CD4-positive, alpha-beta T cell (primary cell): ENCODE results near the gene COPE. TPM values are rescaled to one million over a fixed set of nuclear protein-coding genes. Genes with fewer than 3 reads are reported as not detected.

Experiments
- ATAC-seq: fragments of 200-7000 bp; cut with Tn5 transposase; one replicate; pipeline ENCODE4 v1.10.0; 2022; ENCODE audit warnings: mild to moderate bottlenecking; ENCODE audit not compliant: poor library complexity
- CTCF ChIA-PET: fragments of 350-600 bp; sonication (Branson Sonifier 250); formaldehyde crosslinking; loops from one replicate; lab custom pipeline; 2021; ENCODE audit warnings: antibody characterized with exemption, inconsistent platforms; lab: Charles Lee
- POLR2A ChIA-PET: fragments of 350-600 bp; sonication (Branson Sonifier 250); formaldehyde crosslinking; loops from one replicate; lab custom pipeline; 2021; ENCODE audit warnings: antibody characterized with exemption, inconsistent platforms; lab: Charles Lee
- DNase-seq, 14 experiments: peaks; one replicate each; pipeline ENCODE4 v3.0.0-alpha.2; 2013 to 2020; ENCODE audit warnings: mixed read lengths in 2 of 14
- H3K27ac ChIP-seq, 2 donors: one replicate each; pipeline versions ENCODE4 v1.5.1 to v1.7.0; 2013; ENCODE audit warnings: low read length in 2 of 2, low read depth in 1 of 2, mild to moderate bottlenecking in 1 of 2
- H3K27me3 ChIP-seq, 2 experiments: 1 replicate in 1 of 2; 2 replicates in 1 of 2; pipeline versions ENCODE4 v1.6.1 to v1.7.0; 2013; ENCODE audit warnings: low read length in 2 of 2, control low read depth in 1 of 2, mild to moderate bottlenecking in 1 of 2, moderate library complexity in 1 of 2; ENCODE audit not compliant: insufficient read depth in 2 of 2, control insufficient read depth in 1 of 2
- H3K36me3 ChIP-seq: one replicate; pipeline ENCODE4 v1.6.1; 2013; ENCODE audit warnings: low read length, control low read depth; ENCODE audit not compliant: insufficient read depth
- H3K4me1 ChIP-seq: one replicate; pipeline ENCODE4 v1.6.1; 2013; ENCODE audit warnings: low read length, control low read depth; ENCODE audit not compliant: insufficient read depth
- H3K4me3 ChIP-seq: one replicate; pipeline ENCODE4 v1.5.1; 2013; ENCODE audit warnings: mild to moderate bottlenecking, low read length, moderate library complexity
- H3K9me3 ChIP-seq, 2 experiments: 1 replicate in 1 of 2; 2 replicates in 1 of 2; pipeline versions ENCODE4 v1.6.1 to v1.7.0; 2013; ENCODE audit warnings: low read length in 2 of 2, mild to moderate bottlenecking in 2 of 2, control low read depth in 1 of 2, moderate library complexity in 1 of 2; ENCODE audit not compliant: control insufficient read depth in 1 of 2, insufficient read depth in 1 of 2
- H3K27ac Mint-ChIP-seq: one replicate; pipeline ENCODE4 v1.8.0; 2020; ENCODE audit warnings: mixed read lengths
- H3K27me3 Mint-ChIP-seq: one replicate; pipeline ENCODE4 v1.8.0; 2021; ENCODE audit warnings: mixed read lengths
- H3K36me3 Mint-ChIP-seq: one replicate; pipeline ENCODE4 v1.8.0; 2021; ENCODE audit warnings: low read depth, mixed read lengths
- H3K4me1 Mint-ChIP-seq: one replicate; pipeline ENCODE4 v1.8.0; 2021; ENCODE audit warnings: low read depth, mixed read lengths
- H3K4me3 Mint-ChIP-seq: one replicate; pipeline ENCODE4 v1.8.0; 2020; ENCODE audit warnings: mild to moderate bottlenecking, mixed read lengths
- H3K9me3 Mint-ChIP-seq: one replicate; pipeline ENCODE4 v1.8.0; 2020; ENCODE audit warnings: mixed read lengths
- CTCF ChIP-seq: fragments of 200-600 bp; IDR thresholded peaks from one replicate; pipeline ENCODE4 v1.8.0; 2022; ENCODE audit warnings: antibody characterized with exemption, mild to moderate bottlenecking
- intact Hi-C, 2 experiments: fragments of 100-400 bp; cut with DNase I in 1 of 2; cut with micrococcal nuclease in 1 of 2; formaldehyde crosslinking; loops; one replicate each; pipeline versions ENCODE4 v1.15.1 to v1.9.0; 2023 to 2025; cut with DNase I, micrococcal nuclease
- total RNA-seq, 174 experiments: library from RNA in 2 of 174; stranded (reverse) in 2 of 174; gene quantifications; one replicate each; pipeline ENCODE4 v1.2.3 and lab custom pipeline; 2021 to 2026

Gene COPE
- total RNA-seq, 2 experiments from 2014 or later = 135 to 143 TPM

- H3K4me1 ChIP-seq = peaks cover 16% of the 10 kb centered on the region
- no peak overlapping the region for H3K4me3 ChIP-seq
- POLR2A ChIA-PET = no interaction called here
- Mint-ChIP-seq H3K4me3 (no peak overlapping the region), H3K27ac (no peak overlapping the region), H3K27me3 (peaks cover 5% of the 10 kb centered on the region), H3K4me1 (no peaks in the 10 kb centered on the region), H3K36me3 (no peaks in the 10 kb centered on the region), H3K9me3 (peaks cover 4% of the 10 kb centered on the region)
- H3K36me3 ChIP-seq = no peaks in the 10 kb centered on the region
- H3K9me3 ChIP-seq = peaks cover 0 to 10% of the 10 kb centered on the region in 2 experiments
- no peak for TF ChIP-seq CTCF
- CTCF ChIA-PET = no interaction called here
- H3K27ac ChIP-seq = no peak overlapping the region
- no peak for ATAC-seq
- intact Hi-C loops = loop anchor here in 1 of 2 experiments (10.0 kb wide), 1 partner anchor 67 kb away; no protein-coding TSS in a partner anchor
- no peaks in the 10 kb centered on the region for H3K27me3 ChIP-seq
- no peak for DNase-seq
Observed at GRCh38 chr19:18951721-18952281, 32.6 kb upstream of the COPE start.

- Mint-ChIP-seq H3K27me3 (peaks cover 11% of the 10 kb centered on the region), H3K9me3 (peaks cover under 1% of the 10 kb centered on the region), H3K27ac (no peak overlapping the region), H3K36me3 (no peaks in the 10 kb centered on the region), H3K4me1 (no peaks in the 10 kb centered on the region), H3K4me3 (no peak overlapping the region)
- Histone ChIP-seq H3K4me1 (peaks cover 23% of the 10 kb centered on the region), H3K27ac (no peak overlapping the region), H3K27me3 (no peaks in the 10 kb centered on the region), H3K36me3 (no peaks in the 10 kb centered on the region), H3K4me3 (no peak overlapping the region), H3K9me3 (peaks cover 0 to 7% of the 10 kb centered on the region in 2 experiments)
- no peak for TF ChIP-seq CTCF
- POLR2A ChIA-PET = no interaction called here
- ATAC-seq = no peak
- intact Hi-C loops = loop anchor here in 1 of 2 experiments (10.0 kb wide), 1 partner anchor 65 kb away; no protein-coding TSS in a partner anchor
- DNase-seq = no peak
- CTCF ChIA-PET = no interaction called here
Observed at GRCh38 chr19:18949858-18950257, 30.7 kb upstream of the COPE start.

- Mint-ChIP-seq H3K4me3 (no peak overlapping the region), H3K27ac (no peak overlapping the region), H3K27me3 (peaks cover 11% of the 10 kb centered on the region), H3K36me3 (no peaks in the 10 kb centered on the region), H3K4me1 (no peaks in the 10 kb centered on the region), H3K9me3 (no peaks in the 10 kb centered on the region)
- ChIA-PET CTCF (no interaction called here), POLR2A (no interaction called here)
- Histone ChIP-seq H3K4me3 (no peak overlapping the region), H3K27me3 (no peaks in the 10 kb centered on the region), H3K9me3 (peaks cover 0 to 7% of the 10 kb centered on the region in 2 experiments), H3K4me1 (peaks cover 23% of the 10 kb centered on the region), H3K36me3 (no peaks in the 10 kb centered on the region), H3K27ac (no peak overlapping the region)
- TF ChIP-seq CTCF = no peak
- intact Hi-C loops = no loop called here
- DNase-seq (no peak), ATAC-seq (no peak)
Observed at GRCh38 chr19:18948976-18949356, 29.8 kb upstream of the COPE start.
